Immature natural killer cell (primary cell): Measurements from ENCODE around the gene PTPRD. TPM values are rescaled to one million over a fixed set of nuclear protein-coding genes. Genes with fewer than 3 reads are reported as not detected.

Experiments used
- DNase-seq, 3 donors: peaks; one replicate each; pipeline ENCODE4 v3.0.0; 2022; ENCODE audit warnings: mixed read lengths in 1 of 3
- H3K27ac Mint-ChIP-seq, 6 donors: one replicate each; pipeline ENCODE4 v1.8.0; 2020; ENCODE audit warnings: mixed read lengths in 6 of 6, mild to moderate bottlenecking in 5 of 6, inconsistent platforms in 4 of 6, moderate library complexity in 3 of 6
- H3K27me3 Mint-ChIP-seq, 3 donors: one replicate each; pipeline ENCODE4 v1.8.0; 2020 to 2021; ENCODE audit warnings: low read depth in 3 of 3, mild to moderate bottlenecking in 3 of 3, mixed read lengths in 3 of 3, moderate library complexity in 3 of 3, inconsistent platforms in 1 of 3
- H3K36me3 Mint-ChIP-seq, 3 donors: one replicate each; pipeline ENCODE4 v1.8.0; 2020; ENCODE audit warnings: mixed read lengths in 3 of 3, inconsistent platforms in 2 of 3, mild to moderate bottlenecking in 2 of 3
- H3K4me1 Mint-ChIP-seq, 2 donors: one replicate each; pipeline ENCODE4 v1.8.0; 2020; ENCODE audit warnings: inconsistent platforms in 2 of 2, mild to moderate bottlenecking in 2 of 2, mixed read lengths in 2 of 2, moderate library complexity in 1 of 2
- H3K4me3 Mint-ChIP-seq, 5 donors: one replicate each; pipeline ENCODE4 v1.8.0; 2020; ENCODE audit warnings: mild to moderate bottlenecking in 5 of 5, mixed read lengths in 5 of 5, inconsistent platforms in 3 of 5, moderate library complexity in 3 of 5
- H3K9me3 Mint-ChIP-seq, 6 donors: one replicate each; pipeline ENCODE4 v1.8.0; 2020; ENCODE audit warnings: mild to moderate bottlenecking in 6 of 6, mixed read lengths in 6 of 6, inconsistent platforms in 4 of 6, moderate library complexity in 3 of 6
- polyA plus RNA-seq, 3 donors: library from polyadenylated mRNA; unstranded; fragments of 300-500 nt; fragmentation: Illumina TruSeq; gene quantifications; one replicate each; pipeline ENCODE4 v1.2.3, GENCODE V29; 2021

Gene PTPRD
- polyA plus RNA-seq, 3 donors from 2014 or later = not detected

DNA sequence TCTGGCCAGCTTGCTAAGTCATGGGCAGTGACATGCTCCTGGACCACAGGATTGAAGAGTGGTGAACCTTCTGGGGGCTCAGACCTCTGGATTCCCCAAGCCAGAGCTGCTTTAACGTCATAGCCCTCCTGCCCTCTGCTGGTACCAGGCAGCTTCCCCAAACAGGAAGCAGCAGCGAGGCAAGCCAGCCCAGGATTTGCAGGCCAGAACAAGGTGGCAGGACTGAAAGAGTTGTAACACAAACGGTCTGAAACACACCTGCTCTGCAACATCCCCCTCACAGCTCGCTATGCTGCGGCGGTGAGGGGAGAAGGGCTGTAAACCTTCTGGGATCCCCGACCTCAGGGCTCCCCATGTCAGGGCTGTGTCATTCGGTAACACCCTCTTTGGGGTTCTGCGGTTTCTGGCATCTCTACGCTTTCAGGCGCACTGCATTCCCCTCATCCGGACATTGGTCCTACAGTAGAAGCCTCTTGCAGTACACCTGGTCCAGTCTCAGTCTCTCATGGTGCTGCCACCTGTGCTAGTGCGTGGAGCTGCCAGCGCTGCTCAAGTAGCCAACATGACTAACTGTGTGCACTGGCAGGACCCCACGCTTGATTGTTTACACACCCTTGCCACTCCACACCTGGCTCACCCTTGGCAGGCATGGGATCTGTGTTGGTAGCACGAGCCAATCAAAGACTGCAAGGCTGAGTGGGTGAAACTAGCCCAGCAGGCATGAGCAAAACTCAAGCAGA, 893.3 kb downstream of the PTPRD start:
- no peak for DNase-seq
- Mint-ChIP-seq H3K4me3 (no peak overlapping the region), H3K36me3 (no peaks in the 10 kb centered on the region), H3K9me3 (peaks cover 4 to 50% (median 18%) of the 10 kb centered on the region in 6 donors), H3K27me3 (peaks cover 0 to 4% (median 0%) of the 10 kb centered on the region in 3 donors), H3K27ac (no peak overlapping the region), H3K4me1 (no peaks in the 10 kb centered on the region)

DNA sequence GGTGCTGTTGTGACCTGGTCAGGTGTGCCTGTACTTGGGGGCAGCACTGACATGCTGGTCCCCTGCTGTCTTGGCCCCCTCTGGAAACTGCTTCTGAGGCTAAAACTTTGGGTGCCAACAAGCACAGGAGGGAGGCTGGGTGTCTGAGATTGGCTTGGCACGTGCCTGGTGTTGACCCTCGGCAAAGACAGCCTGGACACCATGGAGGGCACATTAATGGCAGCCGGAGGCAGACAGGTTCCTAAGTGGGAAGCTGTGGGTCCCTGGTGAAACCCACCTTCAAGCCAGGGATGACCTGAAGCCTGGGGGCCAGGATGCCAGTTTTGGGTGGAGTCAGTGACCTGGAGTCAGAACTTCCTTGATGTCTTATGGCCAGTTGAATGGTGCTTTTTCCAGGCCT, 894.1 kb downstream of the PTPRD start:
- H3K4me3 Mint-ChIP-seq = no peak overlapping the region
- H3K27ac Mint-ChIP-seq = no peak overlapping the region
- H3K36me3 Mint-ChIP-seq = no peaks in the 10 kb centered on the region
- H3K4me1 Mint-ChIP-seq = no peaks in the 10 kb centered on the region
- no peak for DNase-seq
- H3K27me3 Mint-ChIP-seq = peaks cover 0 to 4% (median 0%) of the 10 kb centered on the region in 3 donors
- H3K9me3 Mint-ChIP-seq = peaks cover 7 to 51% (median 17%) of the 10 kb centered on the region in 6 donors

GRCh38 chr9:9679433-9679832, 933.4 kb downstream of the PTPRD start:
- no peak for DNase-seq
- H3K4me3 Mint-ChIP-seq = no peak overlapping the region
- H3K27me3 Mint-ChIP-seq = peaks cover 0 to 3% (median 2%) of the 10 kb centered on the region in 3 donors
- H3K9me3 Mint-ChIP-seq = peaks cover 4 to 32% (median 7%) of the 10 kb centered on the region in 6 donors
- no peak overlapping the region for H3K27ac Mint-ChIP-seq
- no peaks in the 10 kb centered on the region for H3K4me1 Mint-ChIP-seq
- H3K36me3 Mint-ChIP-seq = no peaks in the 10 kb centered on the region

DNA sequence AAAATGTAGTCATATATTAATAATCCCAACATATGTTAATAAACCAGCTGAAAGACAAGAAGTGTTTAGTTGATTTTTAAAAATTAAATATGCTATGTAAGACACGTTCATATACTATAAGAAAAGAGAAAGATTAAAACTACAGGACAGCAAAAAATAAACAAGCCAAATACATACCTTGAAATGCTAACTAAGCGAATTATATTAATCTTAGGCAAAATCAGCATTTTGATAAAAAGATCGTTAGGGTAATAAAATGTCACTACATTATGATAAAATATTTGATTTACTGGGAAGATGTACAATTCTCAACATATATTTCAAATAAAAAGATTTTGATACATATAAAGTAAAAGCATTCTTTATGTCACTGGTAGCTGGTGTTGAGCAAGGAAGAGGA, 938.3 kb downstream of the PTPRD start:
- no peaks in the 10 kb centered on the region for H3K4me1 Mint-ChIP-seq
- peaks cover 6 to 39% (median 20%) of the 10 kb centered on the region in 6 donors for H3K9me3 Mint-ChIP-seq
- no peaks in the 10 kb centered on the region for H3K36me3 Mint-ChIP-seq
- DNase-seq = no peak
- H3K4me3 Mint-ChIP-seq = no peak overlapping the region
- H3K27me3 Mint-ChIP-seq = no peaks in the 10 kb centered on the region
- H3K27ac Mint-ChIP-seq = no peak overlapping the region

DNA sequence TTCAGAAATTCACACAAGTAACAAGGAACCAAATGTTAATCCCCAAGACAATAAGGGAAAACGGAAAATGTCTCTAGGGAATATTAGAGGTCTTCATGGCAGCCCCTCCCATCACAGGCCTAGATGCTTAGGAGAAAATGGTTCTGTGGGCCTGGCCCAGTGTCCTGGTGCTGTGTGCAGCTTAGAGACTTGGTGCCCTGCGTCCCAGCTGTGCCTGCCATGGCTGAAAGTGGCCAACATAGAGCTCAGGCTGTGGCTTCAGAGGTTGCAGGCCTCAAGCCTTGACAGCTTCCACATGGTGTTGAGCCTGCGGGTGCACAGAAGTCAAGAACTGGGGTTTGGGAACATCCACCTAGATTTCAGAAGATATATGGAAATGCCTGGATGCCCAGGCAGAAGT, 942.3 kb downstream of the PTPRD start:
- no peak for DNase-seq
- Mint-ChIP-seq H3K4me3 (no peak overlapping the region), H3K9me3 (peaks cover 8 to 35% (median 23%) of the 10 kb centered on the region in 6 donors), H3K36me3 (no peaks in the 10 kb centered on the region), H3K4me1 (no peaks in the 10 kb centered on the region), H3K27me3 (peaks cover 0 to 3% (median 0%) of the 10 kb centered on the region in 3 donors), H3K27ac (no peak overlapping the region)

DNA sequence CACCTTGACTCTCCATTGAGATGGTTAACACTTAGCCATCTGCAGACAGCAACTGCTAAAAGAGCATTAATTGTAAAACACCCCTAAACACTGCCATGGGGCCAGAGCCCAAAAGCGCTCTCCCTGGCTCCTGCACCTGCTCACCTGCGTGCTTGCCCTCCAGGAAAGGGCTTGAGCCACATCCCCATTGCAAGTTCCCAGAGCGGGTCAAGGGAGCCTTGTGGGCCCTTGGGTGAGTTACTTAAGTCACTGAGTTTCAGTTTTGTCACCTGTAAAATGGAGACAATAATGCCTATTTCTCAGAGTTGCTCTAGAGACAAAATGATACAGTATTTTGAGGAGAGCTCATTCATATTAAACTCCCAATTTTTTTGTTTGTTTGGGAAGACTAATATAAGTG, 967.8 kb downstream of the PTPRD start:
- Mint-ChIP-seq H3K27me3 (no peaks in the 10 kb centered on the region), H3K4me1 (no peaks in the 10 kb centered on the region), H3K36me3 (no peaks in the 10 kb centered on the region), H3K9me3 (peaks cover 0 to 43% (median 7%) of the 10 kb centered on the region in 6 donors), H3K4me3 (no peak overlapping the region), H3K27ac (no peak overlapping the region)
- no peak for DNase-seq

- DNase-seq = no peak
- H3K9me3 Mint-ChIP-seq = peaks cover 5 to 44% (median 11%) of the 10 kb centered on the region in 6 donors
- H3K27ac Mint-ChIP-seq = no peak overlapping the region
- H3K27me3 Mint-ChIP-seq = no peaks in the 10 kb centered on the region
- no peaks in the 10 kb centered on the region for H3K4me1 Mint-ChIP-seq
- H3K36me3 Mint-ChIP-seq = no peaks in the 10 kb centered on the region
- no peak overlapping the region for H3K4me3 Mint-ChIP-seq
Observed at GRCh38 chr9:9631284-9631683, 981.5 kb downstream of the PTPRD start.

- Mint-ChIP-seq H3K4me3 (no peak overlapping the region), H3K36me3 (peaks cover 0 to 3% (median 0%) of the 10 kb centered on the region in 3 donors), H3K4me1 (no peaks in the 10 kb centered on the region), H3K9me3 (peaks cover 3 to 52% (median 14%) of the 10 kb centered on the region in 6 donors), H3K27ac (no peak overlapping the region), H3K27me3 (peaks cover 0 to 1% (median 0%) of the 10 kb centered on the region in 3 donors)
- DNase-seq = no peak
Observed at GRCh38 chr9:9625248-9625647, 987.6 kb downstream of the PTPRD start.

- Mint-ChIP-seq H3K4me1 (no peaks in the 10 kb centered on the region), H3K36me3 (peaks cover 0 to 3% (median 0%) of the 10 kb centered on the region in 3 donors), H3K27me3 (peaks cover 0 to 1% (median 0%) of the 10 kb centered on the region in 3 donors), H3K27ac (no peak overlapping the region), H3K9me3 (peaks cover 3 to 43% (median 7%) of the 10 kb centered on the region in 6 donors), H3K4me3 (no peak overlapping the region)
- no peak for DNase-seq
Observed at GRCh38 chr9:9623506-9623905, 989.3 kb downstream of the PTPRD start.

GRCh38 chr9:9621355-9621940, 991.4 kb downstream of the PTPRD start:
- Mint-ChIP-seq H3K9me3 (peaks cover 4 to 37% (median 7%) of the 10 kb centered on the region in 6 donors), H3K4me3 (no peak overlapping the region), H3K4me1 (no peaks in the 10 kb centered on the region), H3K27me3 (peaks cover 0 to 1% (median 0%) of the 10 kb centered on the region in 3 donors), H3K27ac (no peak overlapping the region), H3K36me3 (peaks cover 0 to 3% (median 3%) of the 10 kb centered on the region in 3 donors)
- no peak for DNase-seq

DNA sequence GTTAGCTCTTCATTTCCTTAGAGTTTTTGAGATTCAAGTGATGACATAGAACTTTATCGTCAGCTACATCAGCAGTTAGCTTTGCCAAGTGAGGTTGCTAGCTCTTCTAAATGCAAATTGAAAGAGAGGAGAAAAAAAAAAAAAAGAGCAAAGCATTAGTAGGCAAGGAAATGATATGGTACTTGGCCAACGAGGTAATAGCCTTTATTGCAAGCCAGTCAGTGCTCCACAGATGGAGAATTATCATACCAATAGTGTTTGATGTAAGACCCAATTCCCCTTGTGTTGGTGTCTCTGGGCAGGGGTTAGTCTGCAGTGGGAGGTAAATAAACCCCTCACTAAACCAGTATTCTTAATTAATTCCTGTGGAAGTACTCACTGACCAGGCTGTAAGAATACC, 992.1 kb downstream of the PTPRD start:
- Mint-ChIP-seq H3K36me3 (peaks cover 0 to 3% (median 3%) of the 10 kb centered on the region in 3 donors), H3K9me3 (peaks cover 2 to 35% (median 8%) of the 10 kb centered on the region in 6 donors), H3K4me1 (no peaks in the 10 kb centered on the region), H3K27ac (no peak overlapping the region), H3K4me3 (no peak overlapping the region), H3K27me3 (peaks cover 0 to 1% (median 0%) of the 10 kb centered on the region in 3 donors)
- no peak for DNase-seq

DNA sequence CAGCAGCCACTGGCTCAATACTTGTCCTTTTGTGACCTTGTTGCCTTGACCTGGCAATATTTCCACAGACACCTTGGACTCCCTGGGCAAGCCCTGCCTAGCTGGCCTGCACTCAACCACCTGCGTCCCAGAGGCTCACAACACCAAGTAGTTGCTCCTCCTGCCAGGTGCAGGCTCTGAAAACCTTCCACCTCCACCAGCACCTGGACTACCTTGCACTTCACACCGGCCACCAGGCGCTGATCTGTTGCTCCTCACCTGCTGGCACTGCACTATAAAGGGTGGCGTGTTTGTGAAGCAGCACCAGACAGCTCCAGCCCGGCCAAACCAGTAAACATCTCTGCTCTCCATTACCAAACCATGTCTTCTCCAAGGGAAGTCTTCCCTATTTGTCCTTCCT, 997.7 kb downstream of the PTPRD start:
- H3K9me3 Mint-ChIP-seq = peaks cover 0 to 22% (median 7%) of the 10 kb centered on the region in 6 donors
- H3K4me1 Mint-ChIP-seq = no peaks in the 10 kb centered on the region
- no peak overlapping the region for H3K4me3 Mint-ChIP-seq
- H3K27me3 Mint-ChIP-seq = no peaks in the 10 kb centered on the region
- H3K36me3 Mint-ChIP-seq = peaks cover 0 to 3% (median 0%) of the 10 kb centered on the region in 3 donors
- DNase-seq = no peak
- no peak overlapping the region for H3K27ac Mint-ChIP-seq

- Mint-ChIP-seq H3K36me3 (peaks cover 0 to 3% (median 0%) of the 10 kb centered on the region in 3 donors), H3K27me3 (no peaks in the 10 kb centered on the region), H3K4me3 (no peak overlapping the region), H3K27ac (no peak overlapping the region), H3K4me1 (no peaks in the 10 kb centered on the region), H3K9me3 (peaks cover 0 to 22% (median 7%) of the 10 kb centered on the region in 6 donors)
- DNase-seq = no peak
Observed at GRCh38 chr9:9614607-9615006, 998.2 kb downstream of the PTPRD start.

- Mint-ChIP-seq H3K9me3 (peaks cover 0 to 22% (median 7%) of the 10 kb centered on the region in 6 donors), H3K27ac (no peak overlapping the region), H3K4me3 (no peak overlapping the region), H3K36me3 (peaks cover 0 to 5% (median 0%) of the 10 kb centered on the region in 3 donors), H3K4me1 (no peaks in the 10 kb centered on the region), H3K27me3 (no peaks in the 10 kb centered on the region)
- DNase-seq = no peak
Observed at GRCh38 chr9:9612755-9613154, 1000.0 kb downstream of the PTPRD start.
